OCI-LY1 (cell line): ENCODE results near the gene LDLRAD4.

Source experiments
- H2AFZ ChIP-seq: fragments of 200-600 bp; sonication (generic), shearing (Covaris generic); 2 replicates; pipeline ENCODE4 v1.6.0; 2014; ENCODE audit warnings: antibody characterized with exemption, mild to moderate bottlenecking, low read length
- H3F3A ChIP-seq: fragments of 200-600 bp; sonication (generic), shearing (Covaris generic); 2 replicates; pipeline ENCODE4 v1.6.0; 2014; ENCODE audit warnings: mild to moderate bottlenecking, antibody characterized with exemption, low read length, moderate library complexity; ENCODE audit not compliant: insufficient read depth
- H3K27ac ChIP-seq: fragments of 200-600 bp; sonication (generic); 2 replicates; pipeline ENCODE4 v1.5.1; 2014; ENCODE audit warnings: low read length, mixed run types, mild to moderate bottlenecking, low read depth; ENCODE audit not compliant: poor library complexity, severe bottlenecking
- H3K27me3 ChIP-seq: fragments of 200-600 bp; sonication (generic); 2 replicates; pipeline ENCODE4 v1.6.0; 2014; ENCODE audit warnings: antibody characterized with exemption, mild to moderate bottlenecking, low read length, moderate library complexity; ENCODE audit not compliant: insufficient read depth
- H3K36me3 ChIP-seq: fragments of 200-600 bp; sonication (generic); 2 replicates; pipeline ENCODE4 v1.6.1; 2014; ENCODE audit warnings: mild to moderate bottlenecking, antibody characterized with exemption, low read length, moderate library complexity, mixed read lengths; ENCODE audit not compliant: insufficient read depth
- H3K4me1 ChIP-seq: fragments of 200-600 bp; sonication (generic); 2 replicates; pipeline ENCODE4 v1.5.1; 2014; ENCODE audit warnings: mild to moderate bottlenecking, low read length, moderate library complexity; ENCODE audit not compliant: insufficient read depth, severe bottlenecking
- H3K4me2 ChIP-seq: fragments of 200-600 bp; sonication (generic), shearing (Covaris generic); 2 replicates; pipeline ENCODE4 v1.6.1; 2014; ENCODE audit warnings: low read length
- H3K4me3 ChIP-seq: fragments of 200-600 bp; sonication (generic); 2 replicates; pipeline ENCODE4 v1.5.1; 2014; ENCODE audit warnings: low read length, low read depth, mild to moderate bottlenecking, mixed read lengths; ENCODE audit not compliant: poor library complexity, severe bottlenecking
- H3K79me2 ChIP-seq: fragments of 200-600 bp; shearing (Covaris generic); 2 replicates; pipeline ENCODE4 v1.6.1; 2016; ENCODE audit warnings: mixed run types, low read length, mixed read lengths; ENCODE audit not compliant: insufficient read depth
- H3K9ac ChIP-seq: fragments of 200-600 bp; sonication (generic), shearing (Covaris generic); 2 replicates; pipeline ENCODE4 v1.6.1; 2014; ENCODE audit warnings: mild to moderate bottlenecking, low read length, mixed read lengths
- H3K9me2 ChIP-seq: fragments of 200-600 bp; sonication (generic), shearing (Covaris generic); 2 replicates; pipeline ENCODE4 v1.6.1; 2014; ENCODE audit warnings: low read depth, mild to moderate bottlenecking, low read length, mixed read lengths
- H3K9me3 ChIP-seq: fragments of 200-600 bp; shearing (Covaris generic); 2 replicates; pipeline ENCODE4 v1.6.1; 2014; ENCODE audit warnings: low read length, mixed read lengths
- H4K20me1 ChIP-seq: fragments of 200-600 bp; sonication (generic), shearing (Covaris generic); 2 replicates; pipeline ENCODE4 v1.6.0; 2016; ENCODE audit warnings: mild to moderate bottlenecking, low read length; ENCODE audit not compliant: insufficient read depth
- CTCF ChIP-seq: fragments of 200-600 bp; sonication (generic), shearing (Covaris generic); IDR thresholded peaks from 2 replicates; pipeline ENCODE4 v1.5.1; 2017; ENCODE audit warnings: mild to moderate bottlenecking, antibody characterized with exemption, low read length, moderate library complexity, mixed read lengths
- EZH2 ChIP-seq: fragments of 200-600 bp; sonication (generic), shearing (Covaris generic); IDR thresholded peaks from 2 replicates; pipeline ENCODE4 v1.8.0; 2017; ENCODE audit warnings: borderline replicate concordance, mixed run types, mild to moderate bottlenecking, antibody characterized with exemption, low read length, moderate library complexity, mixed read lengths

The LDLRAD4 gene

GRCh38 chr18:13461469-13461868 is 242.9 kb downstream of the LDLRAD4 start:
- Histone ChIP-seq H3K4me3 (no peak overlapping the region), H3K9ac (no peak overlapping the region), H3K27me3 (no peaks in the 10 kb centered on the region), H3F3A (peaks cover 4% of the 10 kb centered on the region; the same call in 1 of the 2 replicates), H3K4me2 (no peak overlapping the region), H3K27ac (no peak overlapping the region), H3K9me2 (no peaks in the 10 kb centered on the region), H3K79me2 (no peaks in the 10 kb centered on the region), H4K20me1 (no peaks in the 10 kb centered on the region), H3K4me1 (peaks cover 37% of the 10 kb centered on the region), H3K36me3 (peaks cover under 1% of the 10 kb centered on the region), H2AFZ (no peak overlapping the region), H3K9me3 (peaks cover 12% of the 10 kb centered on the region)
- TF ChIP-seq CTCF (no peak), EZH2 (no peak)

- no peak overlapping the region for H3K9ac ChIP-seq
- peaks cover 6% of the 10 kb centered on the region for H3K36me3 ChIP-seq
- no peaks in the 10 kb centered on the region for H3K9me2 ChIP-seq
- H3K9me3 ChIP-seq = peaks cover 17% of the 10 kb centered on the region
- no peaks in the 10 kb centered on the region for H4K20me1 ChIP-seq
- no peak for TF ChIP-seq EZH2
- no peak for TF ChIP-seq CTCF
- H3K27ac ChIP-seq = no peak overlapping the region
- H3K4me1 ChIP-seq = peaks cover 37% of the 10 kb centered on the region
- no peaks in the 10 kb centered on the region for H3K79me2 ChIP-seq
- no peaks in the 10 kb centered on the region for H3K27me3 ChIP-seq
- H3F3A ChIP-seq = peaks cover 4% of the 10 kb centered on the region; the same call in 1 of the 2 replicates
- H3K4me2 ChIP-seq = no peak overlapping the region; the same call in 1 of the 2 replicates
- no peak overlapping the region for H2AFZ ChIP-seq
- H3K4me3 ChIP-seq = no peak overlapping the region
Measured at GRCh38 chr18:13461936-13462335, 243.4 kb downstream of the LDLRAD4 start.

- Histone ChIP-seq H3K27me3 (no peaks in the 10 kb centered on the region), H3K9ac (no peak overlapping the region), H3K4me1 (peaks cover 37% of the 10 kb centered on the region), H4K20me1 (no peaks in the 10 kb centered on the region), H3K79me2 (no peaks in the 10 kb centered on the region), H3K4me2 (no peak overlapping the region), H3K9me2 (no peaks in the 10 kb centered on the region), H3F3A (peaks cover 4% of the 10 kb centered on the region; the same call in 1 of the 2 replicates), H2AFZ (no peak overlapping the region), H3K4me3 (no peak overlapping the region), H3K27ac (no peak overlapping the region), H3K9me3 (peaks cover 23% of the 10 kb centered on the region), H3K36me3 (peaks cover 13% of the 10 kb centered on the region)
- TF ChIP-seq EZH2 (no peak), CTCF (no peak)
Measured at GRCh38 chr18:13462686-13463085, 244.1 kb downstream of the LDLRAD4 start.
